Activated B cell treated with CpG ODN at 0.5 μM for 24 hours (primary cell): Measurements from ENCODE around the gene ZNF793. TPM values are rescaled to one million over a fixed set of nuclear protein-coding genes. Genes with fewer than 3 reads are reported as not detected.

Experiments
- ATAC-seq: fragments of 200-7000 bp; cut with Tn5 transposase; one replicate; pipeline ENCODE4 v1.10.0; 2021; ENCODE audit warnings: low read depth, mild to moderate bottlenecking, moderate library complexity
- CTCF ChIA-PET: fragments of 350-600 bp; sonication (Branson Sonifier 250); formaldehyde crosslinking; loops from one replicate; lab custom pipeline; 2021; ENCODE audit warnings: antibody characterized with exemption; lab: Charles Lee
- POLR2A ChIA-PET: fragments of 350-600 bp; sonication (Branson Sonifier 250); formaldehyde crosslinking; loops from one replicate; lab custom pipeline; 2021; ENCODE audit warnings: antibody characterized with exemption; lab: Charles Lee
- DNase-seq: peaks from one replicate; pipeline ENCODE4 v3.0.0; 2022
- H3K27ac Mint-ChIP-seq: one replicate; pipeline ENCODE4 v1.8.0; 2020; ENCODE audit warnings: mixed read lengths
- H3K27me3 Mint-ChIP-seq: one replicate; pipeline ENCODE4 v1.8.0; 2021; ENCODE audit warnings: mixed read lengths
- H3K36me3 Mint-ChIP-seq: one replicate; pipeline ENCODE4 v1.8.0; 2021; ENCODE audit warnings: low read depth, mixed read lengths
- H3K4me1 Mint-ChIP-seq: one replicate; pipeline ENCODE4 v1.8.0; 2021; ENCODE audit warnings: mixed read lengths
- H3K4me3 Mint-ChIP-seq: one replicate; pipeline ENCODE4 v1.8.0; 2020; ENCODE audit warnings: mild to moderate bottlenecking, mixed read lengths
- H3K9me3 Mint-ChIP-seq: one replicate; pipeline ENCODE4 v1.8.0; 2020; ENCODE audit warnings: mixed read lengths
- CTCF ChIP-seq: fragments of 200-600 bp; IDR thresholded peaks from one replicate; pipeline ENCODE4 v1.8.0; 2022; ENCODE audit warnings: antibody characterized with exemption, mild to moderate bottlenecking
- intact Hi-C: fragments of 100-400 bp; cut with micrococcal nuclease; formaldehyde crosslinking; loops from one replicate; pipeline ENCODE4 v1.15.1; 2024
- total RNA-seq: library from RNA; stranded (reverse); gene quantifications from 2 replicates; pipeline ENCODE4 v1.2.3, GENCODE V29; 2022

ZNF793 gene
- total RNA-seq, 1 donor from 2014 or later = 8.7 TPM

- no peak overlapping the region for H3K27ac Mint-ChIP-seq
- no peak for ATAC-seq
Observed at GRCh38 chr19:37513397-37513796, 6.7 kb downstream of the ZNF793 start.

GRCh38 chr19:37519890-37520289, 13.2 kb downstream of the ZNF793 start:
- no peaks in the 10 kb centered on the region for H3K27me3 Mint-ChIP-seq
- H3K9me3 Mint-ChIP-seq = peaks cover 21% of the 10 kb centered on the region
- ChIA-PET CTCF (no interaction called here), POLR2A (no interaction called here)
- no peaks in the 10 kb centered on the region for H3K4me1 Mint-ChIP-seq
- ATAC-seq = no peak
- no peak for TF ChIP-seq CTCF
- no peak for DNase-seq
- intact Hi-C loops = no loop called here
- H3K4me3 Mint-ChIP-seq = no peak overlapping the region
- H3K27ac Mint-ChIP-seq = no peak overlapping the region
- H3K36me3 Mint-ChIP-seq = peaks cover 61% of the 10 kb centered on the region

More at GRCh38 chr19:37513397-37513796, 6.7 kb downstream of the ZNF793 start:
- H3K9me3 Mint-ChIP-seq = peaks cover 20% of the 10 kb centered on the region
- ChIA-PET POLR2A (no interaction called here), CTCF (no interaction called here)
- intact Hi-C loops = no loop called here
- H3K4me3 Mint-ChIP-seq = no peak overlapping the region
- no peaks in the 10 kb centered on the region for H3K27me3 Mint-ChIP-seq
- no peaks in the 10 kb centered on the region for H3K4me1 Mint-ChIP-seq
- no peak for TF ChIP-seq CTCF
- peaks cover 56% of the 10 kb centered on the region for H3K36me3 Mint-ChIP-seq
- no peak for DNase-seq

- no peak overlapping the region for H3K4me3 Mint-ChIP-seq
- no peak for TF ChIP-seq CTCF
Observed at GRCh38 chr19:37537391-37537947, 30.7 kb downstream of the ZNF793 start.

GRCh38 chr19:37551129-37551993, 44.6 kb downstream of the ZNF793 start:
- Mint-ChIP-seq H3K4me3 (peak overlapping the region; percentile 93), H3K36me3 (peaks cover 36% of the 10 kb centered on the region), H3K27me3 (no peaks in the 10 kb centered on the region), H3K4me1 (peaks cover 12% of the 10 kb centered on the region), H3K9me3 (peaks cover 50% of the 10 kb centered on the region), H3K27ac (peak overlapping the region; percentile 91)
- intact Hi-C loops = loop anchor here (1.0 to 10.0 kb wide), 5 partner anchors 43 to 237 kb away; partner anchors contain the start of genes ZNF527, ZNF540, ZNF570 and ZNF571
- DNase-seq (peak; percentile 70), ATAC-seq (peak; percentile 85)
- POLR2A ChIA-PET = interaction anchor here (0.6 to 1.4 kb wide), 6 partner anchors 43 to 473 kb away, joined by 3 to 12 read pairs (median 4); partner anchors contain the start of genes ZNF420, ZNF527, ZNF540 and ZNF571
- no peak for TF ChIP-seq CTCF
- CTCF ChIA-PET = interaction anchor here (0.8 to 1.2 kb wide), 2 partner anchors 32 to 45 kb away, joined by 3 to 4 read pairs; partner anchors contain the start of gene ZNF793

More at GRCh38 chr19:37537391-37537947, 30.7 kb downstream of the ZNF793 start:
- Mint-ChIP-seq H3K36me3 (peaks cover 53% of the 10 kb centered on the region), H3K4me1 (no peaks in the 10 kb centered on the region), H3K27ac (no peak overlapping the region), H3K27me3 (no peaks in the 10 kb centered on the region), H3K9me3 (peaks cover 47% of the 10 kb centered on the region)
- intact Hi-C loops = no loop called here
- DNase-seq = no peak
- POLR2A ChIA-PET = interaction anchor here (0.7 kb wide), 1 partner anchor 1442 kb away, joined by 5 read pairs; no protein-coding TSS in a partner anchor
- CTCF ChIA-PET = no interaction called here
- no peak for ATAC-seq

- CTCF ChIA-PET = no interaction called here
Observed at GRCh38 chr19:37563518-37563917, 56.8 kb downstream of the ZNF793 start.

More at GRCh38 chr19:37563518-37563917, 56.8 kb downstream of the ZNF793 start:
- no peaks in the 10 kb centered on the region for H3K4me1 Mint-ChIP-seq
- no peak overlapping the region for H3K4me3 Mint-ChIP-seq
- DNase-seq (no peak), ATAC-seq (no peak)
- no peak for TF ChIP-seq CTCF
- no peak overlapping the region for H3K27ac Mint-ChIP-seq
- H3K27me3 Mint-ChIP-seq = no peaks in the 10 kb centered on the region
- peaks cover 46% of the 10 kb centered on the region for H3K9me3 Mint-ChIP-seq
- POLR2A ChIA-PET = no interaction called here
- peaks cover 80% of the 10 kb centered on the region for H3K36me3 Mint-ChIP-seq
- intact Hi-C loops = no loop called here
